SU-DHL-6 (cell line): Measurements from ENCODE around the gene SLX4IP.

Experiments used
- H2AFZ ChIP-seq: fragments of 200-600 bp; sonication (generic); 2 replicates; pipeline ENCODE4 v1.6.1; 2014; ENCODE audit warnings: low read depth, mild to moderate bottlenecking, moderate library complexity, mixed read lengths, antibody characterized with exemption, low read length; ENCODE audit not compliant: severe bottlenecking
- H3F3A ChIP-seq: fragments of 200-600 bp; shearing (Covaris generic); 2 replicates; pipeline ENCODE4 v1.6.0; 2016; ENCODE audit warnings: antibody characterized with exemption, mild to moderate bottlenecking; ENCODE audit not compliant: insufficient read depth
- H3K27ac ChIP-seq: fragments of 200-600 bp; sonication (generic); 2 replicates; pipeline ENCODE4 v1.5.1; 2016; ENCODE audit warnings: low read depth, mild to moderate bottlenecking, low read length, moderate library complexity, mixed read lengths
- H3K27me3 ChIP-seq: fragments of 200-600 bp; sonication (generic), shearing (Covaris generic); 2 replicates; pipeline ENCODE4 v1.6.0; 2014; ENCODE audit warnings: mild to moderate bottlenecking, low read length
- H3K36me3 ChIP-seq: fragments of 200-600 bp; sonication (generic); 2 replicates; pipeline ENCODE4 v1.6.1; 2014; ENCODE audit warnings: mild to moderate bottlenecking, low read length, mixed read lengths
- H3K4me2 ChIP-seq: fragments of 300-600, 200-600 bp; shearing (Covaris generic), sonication (generic); 2 replicates; pipeline ENCODE4 v1.6.0; 2014; ENCODE audit warnings: low read length, low read depth, mild to moderate bottlenecking; ENCODE audit not compliant: poor library complexity, severe bottlenecking
- H3K4me3 ChIP-seq: fragments of 200-600 bp; sonication (generic); 2 replicates; pipeline ENCODE4 v1.5.1; 2014; ENCODE audit warnings: antibody characterized with exemption, low read length, mild to moderate bottlenecking, mixed read lengths; ENCODE audit not compliant: insufficient read depth, poor library complexity, severe bottlenecking
- H3K79me2 ChIP-seq: fragments of 200-600 bp; sonication (generic); 2 replicates; pipeline ENCODE4 v1.6.1; 2014; ENCODE audit warnings: mild to moderate bottlenecking, low read length, moderate library complexity; ENCODE audit not compliant: insufficient read depth
- H3K9ac ChIP-seq: fragments of 200-600 bp; sonication (generic); 2 replicates; pipeline ENCODE4 v1.7.0; 2014; ENCODE audit warnings: mild to moderate bottlenecking, low read length
- H3K9me2 ChIP-seq: fragments of 200-600 bp; sonication (generic); replicated peaks from 2 replicates; pipeline ENCODE4 v1.6.1; 2014; ENCODE audit warnings: low read length; ENCODE audit not compliant: insufficient read depth
- H3K9me3 ChIP-seq: fragments of 200-600 bp; sonication (generic); 2 replicates; pipeline ENCODE4 v1.6.1; 2014; ENCODE audit warnings: low read length, mixed read lengths; ENCODE audit not compliant: insufficient read depth
- H4K20me1 ChIP-seq: fragments of 200-600 bp; sonication (generic); 2 replicates; pipeline ENCODE4 v1.6.1; 2014; ENCODE audit warnings: low read depth, mild to moderate bottlenecking, antibody characterized with exemption, low read length, moderate library complexity, mixed read lengths
- EZH2phosphoT487 ChIP-seq: fragments of 200-600 bp; sonication (generic), shearing (Covaris generic); conservative IDR thresholded peaks from 2 replicates; pipeline ENCODE4 v1.6.1; 2018; ENCODE audit warnings: mild to moderate bottlenecking, antibody characterized with exemption, low read length, moderate library complexity, mixed read lengths
- TF ChIP-seq, protein P1 (sequence below): fragments of 200-600 bp; sonication (generic); IDR thresholded peaks from one replicate; pipeline ENCODE4 v1.5.1; 2017; ENCODE audit warnings: antibody characterized with exemption, mild to moderate bottlenecking, low read length, moderate library complexity; ENCODE audit not compliant: insufficient read depth, poor library complexity, severe bottlenecking

The SLX4IP gene

DNA sequence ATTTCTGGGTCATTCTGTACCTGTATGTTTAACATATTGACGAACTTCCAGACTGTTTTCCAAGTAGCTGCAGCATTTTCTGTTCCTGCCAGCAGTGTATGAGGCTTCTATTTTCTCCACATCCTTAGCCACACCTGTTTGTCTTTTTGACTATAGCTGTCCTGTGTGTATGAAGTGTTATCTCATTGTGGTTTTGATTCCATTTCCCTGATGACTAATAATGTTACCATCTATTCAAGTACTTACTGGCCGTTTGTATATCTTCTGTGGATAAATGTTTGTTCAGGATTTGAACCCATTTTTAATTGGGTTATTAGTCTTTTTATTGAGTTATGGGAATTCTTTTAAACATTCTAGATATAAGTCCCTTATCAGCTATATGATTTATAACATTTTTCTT, 143.5 kb downstream of the SLX4IP start:
- Histone ChIP-seq H3K9ac (no peak overlapping the region), H3K27me3 (no peaks in the 10 kb centered on the region), H3K36me3 (no peaks in the 10 kb centered on the region), H3K9me2 (no peaks in the 10 kb centered on the region), H3F3A (no peaks in the 10 kb centered on the region; the same call in 1 of the 2 replicates), H4K20me1 (no peaks in the 10 kb centered on the region), H2AFZ (no peak overlapping the region), H3K4me2 (no peak overlapping the region), H3K9me3 (no peaks in the 10 kb centered on the region), H3K79me2 (no peaks in the 10 kb centered on the region), H3K4me3 (no peak overlapping the region), H3K27ac (no peak overlapping the region)
- TF ChIP-seq EZH2phosphoT487 = no peak
- TF ChIP-seq, protein P1, sequence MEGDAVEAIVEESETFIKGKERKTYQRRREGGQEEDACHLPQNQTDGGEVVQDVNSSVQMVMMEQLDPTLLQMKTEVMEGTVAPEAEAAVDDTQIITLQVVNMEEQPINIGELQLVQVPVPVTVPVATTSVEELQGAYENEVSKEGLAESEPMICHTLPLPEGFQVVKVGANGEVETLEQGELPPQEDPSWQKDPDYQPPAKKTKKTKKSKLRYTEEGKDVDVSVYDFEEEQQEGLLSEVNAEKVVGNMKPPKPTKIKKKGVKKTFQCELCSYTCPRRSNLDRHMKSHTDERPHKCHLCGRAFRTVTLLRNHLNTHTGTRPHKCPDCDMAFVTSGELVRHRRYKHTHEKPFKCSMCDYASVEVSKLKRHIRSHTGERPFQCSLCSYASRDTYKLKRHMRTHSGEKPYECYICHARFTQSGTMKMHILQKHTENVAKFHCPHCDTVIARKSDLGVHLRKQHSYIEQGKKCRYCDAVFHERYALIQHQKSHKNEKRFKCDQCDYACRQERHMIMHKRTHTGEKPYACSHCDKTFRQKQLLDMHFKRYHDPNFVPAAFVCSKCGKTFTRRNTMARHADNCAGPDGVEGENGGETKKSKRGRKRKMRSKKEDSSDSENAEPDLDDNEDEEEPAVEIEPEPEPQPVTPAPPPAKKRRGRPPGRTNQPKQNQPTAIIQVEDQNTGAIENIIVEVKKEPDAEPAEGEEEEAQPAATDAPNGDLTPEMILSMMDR = no peak

DNA sequence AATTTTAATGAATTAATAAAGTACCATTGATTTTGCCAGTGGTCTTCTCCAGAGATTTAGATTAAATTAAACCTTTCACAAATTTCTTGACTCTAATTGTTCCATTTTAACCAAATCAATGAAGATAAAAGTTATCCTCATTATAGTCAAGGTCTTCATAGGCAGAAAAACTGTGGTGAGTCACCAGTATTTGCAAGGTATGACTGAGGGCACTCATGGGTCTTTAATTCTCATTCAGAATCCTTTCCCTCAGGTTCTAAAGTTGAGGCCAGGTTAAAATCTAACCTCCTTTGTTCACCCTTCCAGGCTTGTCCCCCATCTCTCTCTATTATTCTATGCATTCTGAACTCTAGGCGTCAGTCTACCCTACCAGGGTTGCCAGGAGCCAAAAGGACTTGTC, 144.8 kb downstream of the SLX4IP start:
- Histone ChIP-seq H3K9me2 (no peaks in the 10 kb centered on the region), H3K9me3 (no peaks in the 10 kb centered on the region), H3K4me3 (no peak overlapping the region), H3K27me3 (no peaks in the 10 kb centered on the region), H3K9ac (no peak overlapping the region), H3K79me2 (no peaks in the 10 kb centered on the region), H3K4me2 (no peak overlapping the region), H4K20me1 (no peaks in the 10 kb centered on the region), H2AFZ (no peak overlapping the region), H3F3A (no peaks in the 10 kb centered on the region; the same call in 1 of the 2 replicates), H3K36me3 (no peaks in the 10 kb centered on the region), H3K27ac (no peak overlapping the region)
- TF ChIP-seq EZH2phosphoT487 = no peak
- TF ChIP-seq, protein P1 = no peak

DNA sequence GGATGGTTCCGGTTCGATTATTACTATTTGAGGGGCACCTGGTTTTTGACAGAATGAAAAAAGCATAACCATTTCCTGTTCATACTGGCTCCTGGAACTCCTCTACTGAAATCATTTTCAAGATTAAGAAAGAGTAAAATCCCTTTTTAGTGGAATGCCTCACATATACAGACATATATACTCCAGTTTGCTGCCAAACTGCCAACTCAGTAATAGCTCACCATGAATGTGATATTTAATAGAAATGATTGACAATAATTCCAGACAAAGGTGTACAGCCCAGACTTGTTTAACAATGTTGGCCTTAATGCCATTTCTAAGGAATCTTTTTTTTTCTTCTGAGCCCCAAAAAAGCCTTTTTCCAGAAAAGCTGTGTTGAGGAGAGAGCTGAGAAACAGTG, 145.6 kb downstream of the SLX4IP start:
- H3K27ac ChIP-seq = no peak overlapping the region
- H3K9me2 ChIP-seq = no peaks in the 10 kb centered on the region
- no peaks in the 10 kb centered on the region for H3K9me3 ChIP-seq
- no peak overlapping the region for H2AFZ ChIP-seq
- no peaks in the 10 kb centered on the region for H4K20me1 ChIP-seq
- TF ChIP-seq, protein P1 = no peak
- TF ChIP-seq EZH2phosphoT487 = no peak
- H3K4me3 ChIP-seq = no peak overlapping the region
- H3F3A ChIP-seq = no peaks in the 10 kb centered on the region; the same call in 1 of the 2 replicates
- no peak overlapping the region for H3K9ac ChIP-seq
- H3K27me3 ChIP-seq = no peaks in the 10 kb centered on the region
- H3K79me2 ChIP-seq = no peaks in the 10 kb centered on the region
- no peak overlapping the region for H3K4me2 ChIP-seq
- no peaks in the 10 kb centered on the region for H3K36me3 ChIP-seq

DNA sequence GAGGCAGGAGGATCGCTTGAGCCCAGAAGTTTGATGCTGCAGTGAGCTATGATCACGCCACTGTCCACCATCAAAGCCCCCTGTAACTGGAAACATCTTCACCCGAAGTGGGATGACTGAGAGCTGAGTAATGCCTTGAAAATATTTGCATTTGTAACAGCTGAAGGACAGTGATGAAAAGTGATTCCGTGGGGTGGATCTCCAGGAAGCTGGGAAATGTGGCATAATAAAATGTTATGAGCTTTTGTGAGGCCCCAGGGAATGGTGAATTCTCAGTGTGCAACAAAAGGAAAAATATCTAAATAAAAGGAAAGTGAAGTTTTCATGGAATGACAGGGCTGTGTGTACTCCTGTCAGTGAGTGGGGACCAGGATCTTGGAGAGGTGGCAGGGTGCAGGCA, 146.7 kb downstream of the SLX4IP start:
- no peaks in the 10 kb centered on the region for H3K79me2 ChIP-seq
- no peaks in the 10 kb centered on the region; the same call in 1 of the 2 replicates for H3F3A ChIP-seq
- H3K4me2 ChIP-seq = no peak overlapping the region
- H3K9ac ChIP-seq = no peak overlapping the region
- H3K4me3 ChIP-seq = no peak overlapping the region
- H3K36me3 ChIP-seq = no peaks in the 10 kb centered on the region
- no peak overlapping the region for H3K27ac ChIP-seq
- H4K20me1 ChIP-seq = no peaks in the 10 kb centered on the region; the same call in 1 of the 2 replicates
- H3K9me3 ChIP-seq = no peaks in the 10 kb centered on the region
- H3K9me2 ChIP-seq = no peaks in the 10 kb centered on the region
- TF ChIP-seq, protein P1 = no peak
- TF ChIP-seq EZH2phosphoT487 = no peak
- H2AFZ ChIP-seq = no peak overlapping the region
- no peaks in the 10 kb centered on the region for H3K27me3 ChIP-seq
